H1 (cell line): ENCODE measurements around the gene CEMP1.

ENCODE experiments used
- JUND ChIP-seq: IDR thresholded peaks from 2 replicates; pipeline ENCODE4 v1.6.1; 2011; ENCODE audit warnings: mild to moderate bottlenecking, improper control_type of control experiment, low read length
- KDM5A ChIP-seq: fragments of 200-600 bp; IDR thresholded peaks from 2 replicates; pipeline ENCODE4 v1.7.1; 2012; ENCODE audit warnings: mild to moderate bottlenecking, low read length, inconsistent platforms, mixed read lengths
- POLR2A ChIP-seq, 2 experiments: IDR thresholded peaks; 1 replicate in 1 of 2; 2 replicates in 1 of 2; pipeline ENCODE4 v1.6.1; 2011; ENCODE audit warnings: low read depth in 2 of 2, low read length in 2 of 2, mild to moderate bottlenecking in 2 of 2; ENCODE audit errors: control extremely low read depth in 1 of 2
- POLR2AphosphoS5 ChIP-seq: IDR thresholded peaks from 2 replicates; pipeline ENCODE4 v1.6.1; 2011; ENCODE audit warnings: low read depth, low read length
- TCF12 ChIP-seq: IDR thresholded peaks from 2 replicates; pipeline ENCODE4 v1.6.1; 2011; ENCODE audit warnings: low read depth, mild to moderate bottlenecking, low read length
- TF ChIP-seq, protein P1 (sequence below), 3 experiments: IDR thresholded peaks; 1 replicate in 2 of 3; 2 replicates in 1 of 3; pipeline versions ENCODE4 v1.5.1 to v1.6.1; 2011; ENCODE audit warnings: low read length in 3 of 3, mild to moderate bottlenecking in 3 of 3, inconsistent platforms in 2 of 3, low read depth in 1 of 3, moderate library complexity in 1 of 3; ENCODE audit not compliant: insufficient read depth in 1 of 3; ENCODE audit errors: control extremely low read depth in 1 of 3
- TF ChIP-seq, protein P2 (sequence below): IDR thresholded peaks from 2 replicates; pipeline ENCODE4 v1.6.1; 2011; ENCODE audit warnings: low read length, improper control_type of control experiment

GRCh38 chr16:2498531-2499253, 32.5 kb downstream of the CEMP1 start:
- TF ChIP-seq TCF12 (no peak), KDM5A (no peak), JUND (no peak), POLR2AphosphoS5 (no peak), POLR2A (IDR thresholded peaks at IDR 0.05; ENCODE audit: control extremely low read depth in 1 of 2, low read depth in 2 of 2, low read length in 2 of 2) (no peak)
- TF ChIP-seq, protein P1, sequence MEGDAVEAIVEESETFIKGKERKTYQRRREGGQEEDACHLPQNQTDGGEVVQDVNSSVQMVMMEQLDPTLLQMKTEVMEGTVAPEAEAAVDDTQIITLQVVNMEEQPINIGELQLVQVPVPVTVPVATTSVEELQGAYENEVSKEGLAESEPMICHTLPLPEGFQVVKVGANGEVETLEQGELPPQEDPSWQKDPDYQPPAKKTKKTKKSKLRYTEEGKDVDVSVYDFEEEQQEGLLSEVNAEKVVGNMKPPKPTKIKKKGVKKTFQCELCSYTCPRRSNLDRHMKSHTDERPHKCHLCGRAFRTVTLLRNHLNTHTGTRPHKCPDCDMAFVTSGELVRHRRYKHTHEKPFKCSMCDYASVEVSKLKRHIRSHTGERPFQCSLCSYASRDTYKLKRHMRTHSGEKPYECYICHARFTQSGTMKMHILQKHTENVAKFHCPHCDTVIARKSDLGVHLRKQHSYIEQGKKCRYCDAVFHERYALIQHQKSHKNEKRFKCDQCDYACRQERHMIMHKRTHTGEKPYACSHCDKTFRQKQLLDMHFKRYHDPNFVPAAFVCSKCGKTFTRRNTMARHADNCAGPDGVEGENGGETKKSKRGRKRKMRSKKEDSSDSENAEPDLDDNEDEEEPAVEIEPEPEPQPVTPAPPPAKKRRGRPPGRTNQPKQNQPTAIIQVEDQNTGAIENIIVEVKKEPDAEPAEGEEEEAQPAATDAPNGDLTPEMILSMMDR (IDR thresholded peaks at IDR 0.05; ENCODE audit: control extremely low read depth in 1 of 3, insufficient read depth in 1 of 3, low read depth in 1 of 3, low read length in 3 of 3), result no peak
- TF ChIP-seq, protein P2, sequence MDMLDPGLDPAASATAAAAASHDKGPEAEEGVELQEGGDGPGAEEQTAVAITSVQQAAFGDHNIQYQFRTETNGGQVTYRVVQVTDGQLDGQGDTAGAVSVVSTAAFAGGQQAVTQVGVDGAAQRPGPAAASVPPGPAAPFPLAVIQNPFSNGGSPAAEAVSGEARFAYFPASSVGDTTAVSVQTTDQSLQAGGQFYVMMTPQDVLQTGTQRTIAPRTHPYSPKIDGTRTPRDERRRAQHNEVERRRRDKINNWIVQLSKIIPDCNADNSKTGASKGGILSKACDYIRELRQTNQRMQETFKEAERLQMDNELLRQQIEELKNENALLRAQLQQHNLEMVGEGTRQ, result no peak
